Measurements from ENCODE around the gene GPX2. TPM values are rescaled to one million over a fixed set of nuclear protein-coding genes. Genes with fewer than 3 reads are reported as not detected.

Gene GPX2
- polyA plus RNA-seq, 3 donors: 0.45 to 0.97 (median 0.59) TPM

- no peak for DNase-seq (ENCODE audit: extremely low read depth in 1 of 11, low read depth in 9 of 11, low spot score in 4 of 11)
These were observed 3.1 kb upstream of the GPX2 start for GRCh38 chr14:64945431-64946178.

- no peak for DNase-seq (ENCODE audit: extremely low read depth in 1 of 11, low read depth in 9 of 11, low spot score in 4 of 11)
These were observed 2.3 kb upstream of the GPX2 start for GRCh38 chr14:64944861-64945260.

- DNase-seq (ENCODE audit: extremely low read depth in 1 of 11, low read depth in 9 of 11, low spot score in 4 of 11): no peak
These were observed 1.5 kb upstream of the GPX2 start for GRCh38 chr14:64944041-64944440.

- no peak for DNase-seq (ENCODE audit: extremely low read depth in 1 of 11, low read depth in 9 of 11, low spot score in 4 of 11)
These were observed 1.0 kb upstream of the GPX2 start for GRCh38 chr14:64943556-64943955.

GRCh38 chr14:64940336-64940910 is 2.1 kb downstream of the GPX2 start:
- no peak for DNase-seq (ENCODE audit: extremely low read depth in 1 of 11, low read depth in 9 of 11, low spot score in 4 of 11)

GRCh38 chr14:64939817-64940190 is 2.7 kb downstream of the GPX2 start:
- DNase-seq (ENCODE audit: extremely low read depth in 1 of 11, low read depth in 9 of 11, low spot score in 4 of 11): no peak

- DNase-seq (ENCODE audit: extremely low read depth in 1 of 11, low read depth in 9 of 11, low spot score in 4 of 11): no peak
These were observed 3.4 kb downstream of the GPX2 start for GRCh38 chr14:64938972-64939816.

GRCh38 chr14:64937821-64938193 is 4.7 kb downstream of the GPX2 start:
- peak in 1 of 11 donors; percentile 12 for DNase-seq (ENCODE audit: extremely low read depth in 1 of 11, low read depth in 9 of 11, low spot score in 4 of 11)

- no peak for DNase-seq (ENCODE audit: extremely low read depth in 1 of 11, low read depth in 9 of 11, low spot score in 4 of 11)
These were observed 5.2 kb downstream of the GPX2 start for GRCh38 chr14:64937171-64937820.

- DNase-seq (ENCODE audit: extremely low read depth in 1 of 11, low read depth in 9 of 11, low spot score in 4 of 11): no peak
These were observed 7.0 kb downstream of the GPX2 start for GRCh38 chr14:64935508-64935907.

- no peak for DNase-seq (ENCODE audit: extremely low read depth in 1 of 11, low read depth in 9 of 11, low spot score in 4 of 11)
These were observed 8.1 kb downstream of the GPX2 start for GRCh38 chr14:64934338-64934929.

- no peak for DNase-seq (ENCODE audit: extremely low read depth in 1 of 11, low read depth in 9 of 11, low spot score in 4 of 11)
These were observed 10.3 kb downstream of the GPX2 start for GRCh38 chr14:64932231-64932630.

GRCh38 chr14:64931123-64931522 is 11.4 kb downstream of the GPX2 start:
- no peak for DNase-seq (ENCODE audit: extremely low read depth in 1 of 11, low read depth in 9 of 11, low spot score in 4 of 11)

- DNase-seq (ENCODE audit: extremely low read depth in 1 of 11, low read depth in 9 of 11, low spot score in 4 of 11): no peak
These were observed 12.3 kb downstream of the GPX2 start for GRCh38 chr14:64930085-64930843.

- no peak for DNase-seq (ENCODE audit: extremely low read depth in 1 of 11, low read depth in 9 of 11, low spot score in 4 of 11)
These were observed 13.6 kb downstream of the GPX2 start for GRCh38 chr14:64929014-64929359.

GRCh38 chr14:64928239-64929013 is 14.1 kb downstream of the GPX2 start:
- DNase-seq (ENCODE audit: extremely low read depth in 1 of 11, low read depth in 9 of 11, low spot score in 4 of 11): no peak

- no peak for DNase-seq (ENCODE audit: extremely low read depth in 1 of 11, low read depth in 9 of 11, low spot score in 4 of 11)
These were observed 15.5 kb downstream of the GPX2 start for GRCh38 chr14:64927031-64927430.

GRCh38 chr14:64926398-64926995 is 16.0 kb downstream of the GPX2 start:
- DNase-seq (ENCODE audit: extremely low read depth in 1 of 11, low read depth in 9 of 11, low spot score in 4 of 11): no peak
